GM19035 (cell line): ENCODE results near the gene CDK19.
A peak's percentile ranks its signal among the peaks of the same experiment; 100 is the strongest.
"Not testable (repeated sequence)": the region's sequence is repeated elsewhere in the genome, so short reads cannot be mapped to it uniquely, and the experiment has no call there.

ENCODE experiments used
- ATAC-seq: cut with Tn5 transposase; IDR thresholded peaks from one replicate; pipeline ENCODE4 v1.9.1; 2021; ENCODE audit not compliant: unreplicated experiment

CDK19 gene

GRCh38 chr6:110593637-110594036 lies 221.6 kb downstream of the CDK19 start:
- no peak for ATAC-seq

GRCh38 chr6:110592765-110593164 lies 222.5 kb downstream of the CDK19 start:
- ATAC-seq = no peak

- no peak for ATAC-seq
Measured at GRCh38 chr6:110590821-110591351, 224.4 kb downstream of the CDK19 start.

- peak; percentile 96 for ATAC-seq
Measured at GRCh38 chr6:110589865-110590513, 225.3 kb downstream of the CDK19 start.

GRCh38 chr6:110587328-110587727 lies 227.9 kb downstream of the CDK19 start:
- no peak for ATAC-seq

DNA sequence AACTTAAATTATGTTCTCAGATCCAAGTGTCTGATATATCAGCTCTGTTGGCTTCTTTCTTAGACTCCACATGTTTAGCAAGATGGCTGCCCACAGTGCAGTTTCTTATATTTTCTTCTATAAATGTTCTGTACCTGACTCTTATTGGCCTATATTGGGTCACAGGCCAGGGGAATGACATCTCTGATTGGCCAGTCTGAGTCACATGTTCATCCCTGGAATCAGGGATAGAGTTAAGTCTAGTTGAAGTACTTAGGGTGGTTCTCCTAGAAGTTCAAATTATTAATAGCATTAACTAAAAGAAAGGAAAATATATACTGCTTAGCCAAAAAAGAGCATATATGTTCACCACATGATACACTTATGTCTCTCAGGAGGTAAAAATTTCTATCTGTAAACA lies 233.6 kb downstream of the CDK19 start:
- no peak for ATAC-seq

- ATAC-seq = not testable (repeated sequence)
Measured at GRCh38 chr6:110577596-110578167, 237.6 kb downstream of the CDK19 start.

- no peak for ATAC-seq
Measured at GRCh38 chr6:110575925-110576463, 239.3 kb downstream of the CDK19 start.

GRCh38 chr6:110574817-110575216 lies 240.5 kb downstream of the CDK19 start:
- no peak for ATAC-seq

- no peak for ATAC-seq
Measured at GRCh38 chr6:110573537-110573936, 241.7 kb downstream of the CDK19 start.

DNA sequence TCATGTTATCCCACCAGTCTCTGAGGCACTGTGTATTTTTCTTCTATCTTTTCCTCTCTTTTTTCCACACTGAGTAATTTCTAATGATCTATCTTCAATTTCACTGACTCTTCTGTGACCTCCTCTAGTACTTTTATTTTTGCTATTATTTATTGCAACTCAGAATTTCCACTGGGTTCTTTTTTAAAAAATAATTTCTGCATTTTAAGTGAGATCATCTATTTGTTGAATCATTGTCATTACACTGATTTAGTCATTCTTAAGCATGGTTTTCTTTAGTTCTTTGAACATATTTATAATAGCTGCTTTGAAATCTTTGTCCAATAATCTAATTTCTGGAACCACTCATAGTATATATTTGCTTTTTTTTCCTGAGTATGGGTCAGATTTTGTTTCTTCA lies 242.1 kb downstream of the CDK19 start:
- no peak for ATAC-seq

DNA sequence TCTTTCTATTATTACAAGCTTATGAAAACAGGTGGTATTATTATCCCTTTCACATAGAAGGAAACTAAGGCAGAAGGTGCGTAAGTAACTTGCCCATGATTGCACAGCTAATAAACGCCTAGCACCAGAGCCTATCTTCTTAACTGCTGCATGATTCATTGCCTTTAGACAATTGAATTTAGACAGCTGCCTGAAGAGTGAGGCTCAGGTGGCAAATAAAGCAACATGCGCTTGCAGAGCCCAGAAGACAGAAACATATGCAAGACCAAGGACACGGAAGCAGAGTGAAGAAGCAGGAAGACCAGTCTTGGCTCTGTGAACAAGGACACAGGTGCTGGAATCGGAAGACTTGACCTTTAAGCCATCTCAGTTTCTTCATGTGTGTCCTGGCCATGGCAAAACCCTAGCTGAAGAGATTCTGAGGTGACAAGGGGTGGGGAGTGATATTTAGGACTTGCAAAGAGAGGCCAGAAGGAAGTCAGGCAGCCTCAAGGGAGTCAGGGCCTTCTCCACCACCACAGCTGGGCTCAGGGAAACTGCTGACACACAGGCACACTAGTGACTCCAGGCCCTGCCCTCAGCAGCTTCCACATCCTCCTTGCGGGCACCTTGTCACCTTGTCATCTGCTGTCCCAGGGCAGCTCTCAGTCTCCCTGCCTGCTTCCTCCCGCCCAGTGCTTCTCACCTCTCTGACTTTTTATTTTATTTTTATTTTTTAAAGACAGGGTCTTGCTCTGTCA lies 247.1 kb downstream of the CDK19 start:
- ATAC-seq = no peak

DNA sequence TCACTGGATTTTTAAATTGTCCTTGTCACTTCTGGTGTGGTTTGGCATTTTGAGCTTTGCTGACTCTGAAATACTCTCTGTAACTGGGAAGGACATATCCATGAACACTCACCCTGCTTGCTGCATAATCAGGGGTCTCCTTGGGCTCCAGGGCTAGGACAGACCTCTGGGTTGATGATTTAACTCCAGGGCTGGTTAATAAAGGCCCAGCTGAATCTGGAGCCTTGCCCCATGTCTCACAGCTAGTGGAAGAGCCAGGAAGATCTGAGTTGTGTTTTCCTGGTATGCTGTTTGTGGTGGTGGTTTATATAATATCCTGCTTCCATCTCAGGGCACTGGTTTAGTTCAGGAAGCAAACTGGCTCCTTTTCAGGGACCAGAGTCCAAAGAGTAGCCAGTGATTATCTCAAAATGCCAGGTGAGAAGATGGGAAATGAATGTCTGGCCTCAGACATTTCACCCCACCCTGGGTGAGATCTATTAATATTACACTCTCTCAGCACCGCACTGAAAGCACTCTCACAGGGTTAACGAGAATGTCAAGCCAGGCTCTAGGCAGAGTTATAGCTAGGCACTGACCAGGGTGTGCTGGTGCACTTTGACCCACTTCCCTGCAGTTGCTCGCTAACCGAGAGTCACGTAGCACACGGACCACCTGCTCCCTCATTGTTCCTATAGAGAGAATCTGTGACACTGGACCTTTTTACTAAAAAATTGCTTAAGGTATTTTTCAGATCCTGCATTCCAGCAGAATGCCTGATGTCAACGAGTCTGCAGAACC lies 248.7 kb downstream of the CDK19 start:
- no peak for ATAC-seq

DNA sequence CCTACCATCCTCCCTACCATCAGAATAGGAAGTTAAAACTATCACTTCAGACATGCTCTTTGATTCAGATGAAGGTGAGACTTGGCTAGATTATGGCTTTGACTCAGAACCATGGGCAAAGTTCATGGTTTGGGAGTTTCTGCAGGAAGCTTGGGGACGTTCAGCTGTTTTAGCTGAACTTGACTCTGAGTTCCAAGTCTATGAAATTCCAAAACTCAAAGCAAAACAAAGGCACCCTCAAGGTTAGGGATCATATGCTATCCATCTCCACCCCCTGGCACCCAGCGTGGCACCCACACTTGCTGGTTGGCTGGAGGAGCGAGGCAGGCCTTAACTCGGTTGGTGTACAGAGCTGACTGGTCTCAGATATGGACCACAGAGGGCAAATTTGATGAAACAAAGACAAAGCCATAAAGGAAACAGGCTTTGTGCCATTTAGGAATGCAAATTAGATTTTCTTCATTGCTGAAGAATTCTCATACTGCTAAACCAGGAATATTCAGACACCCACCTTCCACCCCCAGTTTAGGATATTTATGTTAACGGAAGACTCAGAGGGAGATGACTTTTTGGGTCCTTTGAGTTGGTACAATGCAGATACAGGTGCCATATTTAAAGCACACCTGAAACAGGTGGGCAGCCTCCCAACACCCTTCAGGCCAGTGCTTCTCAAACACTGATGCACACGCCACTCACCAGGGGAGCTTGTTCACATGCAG lies 250.4 kb downstream of the CDK19 start:
- no peak for ATAC-seq

DNA sequence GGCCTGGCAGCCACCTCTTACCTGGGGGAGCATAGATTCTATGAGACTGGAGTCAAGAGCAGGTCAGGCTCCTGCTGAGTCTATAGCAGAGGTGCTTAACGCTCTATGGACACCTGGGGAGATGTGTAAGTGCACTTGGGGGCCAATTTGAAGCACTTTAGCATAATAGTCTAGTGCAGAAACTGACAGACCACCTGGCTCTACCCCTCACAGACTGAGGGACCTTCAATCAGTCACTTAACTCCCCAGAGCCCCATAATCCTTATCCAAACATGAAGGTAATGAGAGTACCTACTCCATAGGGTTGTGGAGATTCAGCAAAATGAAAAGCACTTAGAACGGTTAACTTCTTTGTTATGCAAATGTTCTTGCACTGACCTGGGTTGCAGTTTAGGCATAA lies 251.6 kb downstream of the CDK19 start:
- no peak for ATAC-seq

DNA sequence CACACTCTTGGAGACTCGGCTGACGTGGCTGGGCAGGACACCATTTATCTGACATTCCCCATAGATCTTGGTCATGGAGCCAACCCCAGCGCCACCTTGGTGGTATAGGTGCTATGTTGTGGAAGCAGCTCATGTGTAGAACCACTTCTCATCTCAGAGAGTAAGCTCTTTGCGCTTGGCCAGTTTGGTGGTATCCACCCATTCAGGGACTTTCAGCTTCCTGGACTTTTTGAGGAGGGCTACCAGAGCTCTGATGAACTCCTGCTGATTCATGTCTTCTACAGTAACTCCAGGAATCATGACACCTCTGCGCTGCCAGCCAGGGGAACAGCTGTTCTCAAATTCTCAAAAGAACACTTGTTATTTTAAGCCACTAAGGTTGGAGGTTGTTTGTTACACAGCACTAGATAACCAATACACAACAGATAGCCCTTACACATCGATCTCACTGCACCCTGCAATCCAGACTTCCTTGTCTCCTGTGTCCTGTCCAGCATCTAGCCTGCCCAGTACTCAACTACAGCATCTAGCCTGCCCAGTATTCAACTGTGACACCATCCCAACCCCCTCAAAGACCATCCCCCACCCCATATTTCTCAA lies 252.9 kb downstream of the CDK19 start:
- no peak for ATAC-seq

DNA sequence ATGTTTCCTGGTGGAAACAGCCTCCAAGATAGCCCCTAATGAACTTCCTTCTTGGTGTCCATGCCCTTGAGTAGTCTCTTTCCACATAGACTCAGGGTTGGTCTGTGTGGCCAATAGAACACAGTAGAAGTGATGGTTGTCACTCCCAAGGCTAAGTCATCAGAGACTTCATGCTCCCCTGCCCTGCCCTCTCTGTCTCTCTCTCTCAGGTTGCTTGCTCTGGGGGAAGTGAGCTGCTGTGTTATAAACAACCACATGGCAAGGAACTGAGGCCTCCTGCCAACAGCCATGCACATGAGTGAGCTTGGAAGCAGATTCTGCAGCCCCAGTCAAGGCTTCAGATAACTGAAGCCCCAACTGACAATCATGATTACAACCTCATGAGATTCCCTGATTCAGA lies 253.6 kb downstream of the CDK19 start:
- no peak for ATAC-seq

DNA sequence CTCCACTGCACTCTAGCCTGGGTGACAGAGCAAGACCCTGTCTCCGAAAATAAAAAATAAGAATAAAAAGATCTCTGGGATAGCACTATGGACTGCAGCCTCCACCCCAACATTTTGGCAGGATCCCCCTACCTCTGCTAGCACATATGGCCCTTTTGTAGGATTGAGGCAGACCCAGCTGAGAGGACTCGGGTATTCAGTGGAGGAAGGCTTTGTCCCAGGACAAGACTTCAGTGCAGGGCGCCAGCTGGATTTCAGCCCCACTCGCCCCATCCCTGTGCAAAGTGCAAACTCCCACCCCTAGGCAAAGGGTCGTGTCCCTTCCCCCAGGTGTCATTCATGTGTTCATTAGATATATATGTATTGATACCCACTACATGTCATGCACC lies 254.3 kb downstream of the CDK19 start:
- no peak for ATAC-seq

- ATAC-seq = no peak
Measured at GRCh38 chr6:110560239-110561007, 254.8 kb downstream of the CDK19 start.
